Cardiac muscle cell (in vitro differentiated cells and primary cell): ENCODE measurements around the gene STX10. TPM values are rescaled to one million over a fixed set of nuclear protein-coding genes. Genes with fewer than 3 reads are reported as not detected.
A peak's percentile ranks its signal among the peaks of the same experiment; 100 is the strongest.

ENCODE experiments used
- DNase-seq, 2 donors: peaks; one replicate each; pipeline versions ENCODE4 v3.0.0 to v3.0.0-alpha.2; 2010 to 2017; ENCODE audit warnings: low read depth in 1 of 2, low spot score in 1 of 2
- H3K27ac ChIP-seq: fragments of 200-600 bp; sonication (generic); 2 replicates; pipeline ENCODE4 v1.5.1; 2016
- H3K27me3 ChIP-seq: fragments of 200-600 bp; sonication (generic); 2 replicates; pipeline ENCODE4 v1.6.0; 2016; ENCODE audit warnings: control low read depth
- H3K36me3 ChIP-seq: fragments of 200-600 bp; sonication (generic); 2 replicates; pipeline ENCODE4 v1.5.1; 2016; ENCODE audit warnings: control low read depth
- H3K4me1 ChIP-seq: fragments of 200-600 bp; sonication (generic); 2 replicates; pipeline ENCODE4 v1.8.1; 2017; ENCODE audit warnings: low read depth, mild to moderate bottlenecking, mixed run types
- H3K4me3 ChIP-seq: fragments of 200-600 bp; sonication (generic); 2 replicates; pipeline ENCODE4 v1.5.1; 2016; ENCODE audit warnings: mild to moderate bottlenecking
- H3K9me3 ChIP-seq: fragments of 200-600 bp; sonication (generic); 2 replicates; pipeline ENCODE4 v1.5.1; 2017; ENCODE audit warnings: low read depth, mild to moderate bottlenecking, control low read depth
- polyA plus RNA-seq: library from polyadenylated mRNA; unstranded; fragments of >200 nt; fragmentation: Nextera tagmentation; extraction: Ambion mirVana; gene quantifications from 2 replicates; pipeline ENCODE4 v1.2.1, GENCODE V29; 2016
- total RNA-seq: library from RNA; depleted of rRNA; stranded (reverse); fragments of >200 nt; gene quantifications from 2 replicates; pipeline ENCODE4 v1.2.3, GENCODE V29; 2016
- TF ChIP-seq, protein P1 (sequence below): IDR thresholded peaks from 2 replicates; pipeline ENCODE4 v1.5.1; 2012; ENCODE audit warnings: low read depth, mild to moderate bottlenecking, low read length

Gene STX10
- total and polyA plus RNA-seq, 2 experiments from 2014 or later = 65.2 to 110 TPM

- peaks cover 6% of the 10 kb centered on the region for H3K36me3 ChIP-seq
- H3K27me3 ChIP-seq = no peaks in the 10 kb centered on the region
- H3K27ac ChIP-seq = no peak overlapping the region
- peak in 1 of 2 donors; percentile 61 for DNase-seq
- TF ChIP-seq, protein P1, sequence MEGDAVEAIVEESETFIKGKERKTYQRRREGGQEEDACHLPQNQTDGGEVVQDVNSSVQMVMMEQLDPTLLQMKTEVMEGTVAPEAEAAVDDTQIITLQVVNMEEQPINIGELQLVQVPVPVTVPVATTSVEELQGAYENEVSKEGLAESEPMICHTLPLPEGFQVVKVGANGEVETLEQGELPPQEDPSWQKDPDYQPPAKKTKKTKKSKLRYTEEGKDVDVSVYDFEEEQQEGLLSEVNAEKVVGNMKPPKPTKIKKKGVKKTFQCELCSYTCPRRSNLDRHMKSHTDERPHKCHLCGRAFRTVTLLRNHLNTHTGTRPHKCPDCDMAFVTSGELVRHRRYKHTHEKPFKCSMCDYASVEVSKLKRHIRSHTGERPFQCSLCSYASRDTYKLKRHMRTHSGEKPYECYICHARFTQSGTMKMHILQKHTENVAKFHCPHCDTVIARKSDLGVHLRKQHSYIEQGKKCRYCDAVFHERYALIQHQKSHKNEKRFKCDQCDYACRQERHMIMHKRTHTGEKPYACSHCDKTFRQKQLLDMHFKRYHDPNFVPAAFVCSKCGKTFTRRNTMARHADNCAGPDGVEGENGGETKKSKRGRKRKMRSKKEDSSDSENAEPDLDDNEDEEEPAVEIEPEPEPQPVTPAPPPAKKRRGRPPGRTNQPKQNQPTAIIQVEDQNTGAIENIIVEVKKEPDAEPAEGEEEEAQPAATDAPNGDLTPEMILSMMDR = no peak
- H3K4me1 ChIP-seq = no peaks in the 10 kb centered on the region
- no peaks in the 10 kb centered on the region for H3K9me3 ChIP-seq
- no peak overlapping the region for H3K4me3 ChIP-seq
Measured at GRCh38 chr19:13146763-13147563, 3.2 kb downstream of the STX10 start.

DNA sequence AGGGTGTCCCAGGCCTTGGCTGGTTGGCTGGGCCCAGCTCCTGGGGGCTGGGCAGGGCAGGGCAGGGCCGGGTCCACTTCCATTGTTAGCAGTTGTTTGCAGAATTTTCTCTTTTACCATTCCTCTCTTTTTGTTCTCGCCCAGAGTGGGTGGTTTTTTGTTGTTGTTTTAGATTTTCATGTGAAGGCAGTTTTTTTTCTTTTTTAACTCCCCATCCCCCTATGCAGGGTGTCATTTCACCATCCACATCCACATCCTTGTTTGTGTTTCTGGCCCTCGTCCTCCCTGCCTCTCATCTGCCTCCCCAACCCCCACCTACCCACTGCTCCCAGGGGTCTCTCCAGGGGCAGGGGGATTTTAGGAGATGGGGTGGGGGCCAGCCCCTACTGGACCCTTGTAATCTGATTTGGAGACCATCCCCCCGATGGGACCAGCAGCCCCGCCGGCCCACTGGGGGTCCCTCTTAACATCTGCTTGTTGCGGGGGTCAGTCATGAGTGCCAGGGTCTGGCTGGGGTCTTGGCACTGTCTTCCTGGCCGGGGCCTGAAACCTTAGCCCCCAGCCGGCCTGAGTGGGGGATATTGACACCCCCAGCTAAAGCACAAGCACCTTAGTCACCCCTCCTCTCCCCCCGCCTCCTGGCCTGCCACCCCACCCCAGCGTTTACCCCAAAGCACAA is 10.4 kb downstream of the STX10 start:
- no peaks in the 10 kb centered on the region for H3K9me3 ChIP-seq
- TF ChIP-seq, protein P1 = no peak
- H3K27me3 ChIP-seq = no peaks in the 10 kb centered on the region
- H3K4me1 ChIP-seq = no peaks in the 10 kb centered on the region
- no peak for DNase-seq
- peaks cover 32% of the 10 kb centered on the region for H3K36me3 ChIP-seq
- H3K27ac ChIP-seq = no peak overlapping the region
- no peak overlapping the region for H3K4me3 ChIP-seq

GRCh38 chr19:13138916-13139198 is 11.3 kb downstream of the STX10 start:
- H3K27me3 ChIP-seq = no peaks in the 10 kb centered on the region
- no peaks in the 10 kb centered on the region for H3K9me3 ChIP-seq
- peaks cover 26% of the 10 kb centered on the region for H3K36me3 ChIP-seq
- no peaks in the 10 kb centered on the region for H3K4me1 ChIP-seq
- H3K27ac ChIP-seq = no peak overlapping the region
- TF ChIP-seq, protein P1 = no peak
- H3K4me3 ChIP-seq = no peak overlapping the region
- no peak for DNase-seq

DNA sequence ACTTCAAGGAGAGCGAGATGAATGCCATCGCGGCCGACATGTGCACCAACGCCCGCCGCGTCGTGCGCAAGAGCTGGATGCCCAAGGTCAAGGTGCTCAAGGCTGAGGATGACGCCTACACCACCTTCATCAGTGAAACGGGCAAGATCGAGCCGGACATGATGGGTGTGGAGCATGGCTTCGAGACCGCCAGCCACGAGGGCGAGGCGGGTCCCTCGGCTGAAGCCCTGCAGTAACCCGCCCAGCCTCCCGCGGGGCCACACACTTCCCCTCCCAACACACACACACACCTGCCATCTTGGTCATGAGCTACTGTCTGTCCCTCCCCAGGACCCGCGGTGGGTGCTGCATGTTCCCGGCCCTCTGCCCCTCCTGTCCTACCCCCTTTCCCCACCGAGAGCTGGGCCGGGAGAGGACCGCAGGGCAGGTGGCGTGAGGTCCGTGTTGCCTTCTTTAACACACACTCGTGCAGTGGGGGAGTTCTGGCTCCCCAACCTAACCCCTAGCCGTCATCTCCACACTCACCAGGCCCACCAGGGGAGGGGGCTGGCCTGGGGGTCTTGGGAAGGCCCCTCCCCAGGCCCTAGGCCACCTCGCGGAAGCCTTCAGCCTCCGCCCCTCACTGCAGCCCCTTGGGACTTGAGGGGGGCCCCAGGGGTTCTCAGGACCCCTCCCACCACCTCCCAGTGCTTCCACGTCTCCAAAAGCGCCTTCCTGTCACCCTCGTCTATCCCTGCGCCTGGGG is 11.8 kb downstream of the STX10 start:
- no peaks in the 10 kb centered on the region for H3K9me3 ChIP-seq
- DNase-seq = no peak
- H3K27ac ChIP-seq = no peak overlapping the region
- H3K36me3 ChIP-seq = peaks cover 26% of the 10 kb centered on the region
- H3K4me3 ChIP-seq = no peak overlapping the region
- no peaks in the 10 kb centered on the region for H3K27me3 ChIP-seq
- TF ChIP-seq, protein P1 = no peak
- H3K4me1 ChIP-seq = no peaks in the 10 kb centered on the region

DNA sequence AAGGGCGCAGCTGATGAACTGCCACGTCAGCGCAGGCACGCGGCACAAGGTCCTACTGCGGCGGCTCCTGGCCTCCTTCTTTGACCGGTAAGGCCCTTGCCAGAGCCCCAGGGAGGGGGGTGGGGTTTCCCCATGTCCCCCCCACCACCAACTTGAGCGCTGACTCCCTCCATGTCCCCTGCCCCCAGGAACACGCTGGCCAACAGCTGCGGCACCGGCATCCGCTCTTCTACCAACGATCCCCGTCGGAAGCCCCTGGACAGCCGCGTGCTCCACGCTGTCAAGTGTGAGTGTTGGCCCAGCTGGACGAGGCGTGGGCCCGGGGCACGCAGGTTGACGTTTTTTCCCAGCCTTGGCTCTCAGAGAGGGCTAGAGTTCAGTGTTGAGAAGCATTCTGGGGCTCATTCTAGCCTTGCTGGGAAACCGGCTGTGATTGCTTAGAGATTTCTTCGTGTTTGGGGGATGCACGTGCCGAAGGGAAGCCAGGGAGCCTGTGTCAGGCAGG is 12.8 kb downstream of the STX10 start:
- TF ChIP-seq, protein P1 = no peak
- peaks cover 26% of the 10 kb centered on the region for H3K36me3 ChIP-seq
- no peaks in the 10 kb centered on the region for H3K9me3 ChIP-seq
- H3K4me1 ChIP-seq = no peaks in the 10 kb centered on the region
- H3K27ac ChIP-seq = no peak overlapping the region
- no peak for DNase-seq
- H3K4me3 ChIP-seq = no peak overlapping the region
- H3K27me3 ChIP-seq = no peaks in the 10 kb centered on the region
